HepG2 (cell line): ENCODE results near the gene ADAMTS2. TPM values are rescaled to one million over a fixed set of nuclear protein-coding genes. Genes with fewer than 3 reads are reported as not detected.

Experiments used
- ADNP ChIP-seq: sonication (generic); formaldehyde crosslinking; IDR thresholded peaks from 2 replicates; pipeline ENCODE4 v1.4.0; 2020; ENCODE audit warnings: missing genetic modification reagents
- ARID2 ChIP-seq: sonication (generic); formaldehyde crosslinking; IDR thresholded peaks from 2 replicates; pipeline ENCODE4 v1.8.1; 2022; ENCODE audit warnings: mild to moderate bottlenecking, missing genetic modification reagents, borderline replicate concordance
- ATRX ChIP-seq: sonication (generic); formaldehyde crosslinking; IDR thresholded peaks from 2 replicates; pipeline ENCODE4 v1.4.0; 2020; ENCODE audit warnings: missing genetic modification reagents, borderline replicate concordance
- ISX ChIP-seq: sonication (generic); formaldehyde crosslinking; conservative IDR thresholded peaks from 2 replicates; pipeline ENCODE4 v1.5.0; 2020; ENCODE audit warnings: missing genetic modification reagents
- MTERF4 ChIP-seq: sonication (generic); formaldehyde crosslinking; IDR thresholded peaks from 2 replicates; pipeline ENCODE4 v1.8.0; 2023; ENCODE audit warnings: mild to moderate bottlenecking, missing genetic modification reagents
- NFE2 ChIP-seq: sonication (generic); formaldehyde crosslinking; IDR thresholded peaks from 2 replicates; pipeline ENCODE4 v1.4.0; 2020; ENCODE audit warnings: missing genetic modification reagents
- POLR2A ChIP-seq, 2 experiments: IDR thresholded peaks; 2 replicates each; pipeline ENCODE4 v1.6.1; 2011; ENCODE audit warnings: low read depth in 2 of 2, low read length in 2 of 2, mild to moderate bottlenecking in 1 of 2, moderate library complexity in 1 of 2; ENCODE audit not compliant: insufficient read depth in 1 of 2
- PREB ChIP-seq: sonication (generic); formaldehyde crosslinking; IDR thresholded peaks from 2 replicates; pipeline ENCODE4 v1.4.0; 2020; ENCODE audit warnings: missing genetic modification reagents
- SAFB2 ChIP-seq: sonication (generic); formaldehyde crosslinking; IDR thresholded peaks from 2 replicates; pipeline ENCODE4 v1.5.1; 2020; ENCODE audit warnings: missing genetic modification reagents, low read depth, mild to moderate bottlenecking, borderline replicate concordance
- SCMH1 ChIP-seq: sonication (generic); formaldehyde crosslinking; IDR thresholded peaks from 2 replicates; pipeline ENCODE4 v1.9.0; 2021; ENCODE audit warnings: missing genetic modification reagents, mild to moderate bottlenecking, borderline replicate concordance
- TBX3 ChIP-seq: fragments of 450-650 bp; IDR thresholded peaks from 2 replicates; pipeline ENCODE4 v1.6.1; 2017; ENCODE audit warnings: antibody characterized with exemption, mild to moderate bottlenecking, inconsistent platforms, borderline replicate concordance
- TOPORS ChIP-seq: sonication (generic); formaldehyde crosslinking; IDR thresholded peaks from 2 replicates; pipeline ENCODE4 v1.8.0; 2023; ENCODE audit warnings: mild to moderate bottlenecking, missing genetic modification reagents
- ZNF20 ChIP-seq: sonication (generic); formaldehyde crosslinking; IDR thresholded peaks from 2 replicates; pipeline ENCODE4 v1.4.0; 2020; ENCODE audit warnings: mild to moderate bottlenecking, moderate library complexity, missing genetic modification reagents
- ZNF232 ChIP-seq: sonication (generic); formaldehyde crosslinking; IDR thresholded peaks from 2 replicates; pipeline ENCODE4 v1.4.0; 2020; ENCODE audit warnings: missing genetic modification reagents, borderline replicate concordance
- ZNF256 ChIP-seq: sonication (generic); formaldehyde crosslinking; conservative IDR thresholded peaks from 2 replicates; pipeline ENCODE4 v1.4.0; 2020; ENCODE audit warnings: missing genetic modification reagents
- ZNF274 ChIP-seq: sonication (generic); formaldehyde crosslinking; IDR thresholded peaks from 2 replicates; pipeline ENCODE4 v1.5.1; 2020; ENCODE audit warnings: mild to moderate bottlenecking, missing genetic modification reagents
- ZNF33A ChIP-seq: sonication (generic); formaldehyde crosslinking; IDR thresholded peaks from 2 replicates; pipeline ENCODE4 v1.5.1; 2020; ENCODE audit warnings: missing genetic modification reagents, mild to moderate bottlenecking, moderate library complexity, borderline replicate concordance
- ZNF562 ChIP-seq: sonication (generic); formaldehyde crosslinking; IDR thresholded peaks from 2 replicates; pipeline ENCODE4 v1.8.0; 2022; ENCODE audit warnings: missing genetic modification reagents, borderline replicate concordance
- ZNF572 ChIP-seq: sonication (generic); formaldehyde crosslinking; IDR thresholded peaks from 2 replicates; pipeline ENCODE4 v1.5.1; 2020; ENCODE audit warnings: mild to moderate bottlenecking, missing genetic modification reagents
- ZNF703 ChIP-seq: sonication (generic); formaldehyde crosslinking; IDR thresholded peaks from 2 replicates; pipeline ENCODE4 v1.5.1; 2020; ENCODE audit warnings: missing genetic modification reagents, mild to moderate bottlenecking, moderate library complexity, borderline replicate concordance
- ZNF768 ChIP-seq: sonication (generic); formaldehyde crosslinking; IDR thresholded peaks from 2 replicates; pipeline ENCODE4 v1.4.0; 2020; ENCODE audit warnings: missing genetic modification reagents
- polyA plus RNA-seq, 8 experiments: library from polyadenylated mRNA; depleted of rRNA in 3 of 8; stranded (reverse) in 7 of 8; unstranded in 1 of 8; fragments of >200 nt; fragmentation: Illumina TruSeq in 4 of 8; extraction: Trizol in 4 of 8; gene quantifications; 2 replicates each; pipeline versions ENCODE4 v1.2.1 to v1.2.3, GENCODE V29; 2011 to 2016; ENCODE audit warnings: low read depth in 4 of 8, missing spikeins in 1 of 8, mixed read lengths in 1 of 8; ENCODE audit not compliant: insufficient read depth in 1 of 8
- total RNA-seq, 5 experiments: library from RNA; depleted of rRNA; stranded (reverse); fragments of >200 nt; fragmentation: Illumina TruSeq; extraction: Trizol; gene quantifications; 2 replicates each; pipeline ENCODE4 v1.2.3, GENCODE V29; 2016; ENCODE audit warnings: low read depth in 1 of 5
- TF ChIP-seq, protein P1 (sequence below): sonication (generic); formaldehyde crosslinking; IDR thresholded peaks from 2 replicates; pipeline ENCODE4 v1.5.1; 2020; ENCODE audit warnings: missing genetic modification reagents, mild to moderate bottlenecking, borderline replicate concordance
- TF ChIP-seq, protein P2 (sequence below): sonication (generic); formaldehyde crosslinking; IDR thresholded peaks from 2 replicates; pipeline ENCODE4 v1.4.0; 2020; ENCODE audit warnings: missing genetic modification reagents
- TF ChIP-seq, protein P3 (sequence below): sonication (generic); formaldehyde crosslinking; IDR thresholded peaks from 2 replicates; pipeline ENCODE4 v1.4.0; 2020; ENCODE audit warnings: missing genetic modification reagents; ENCODE audit errors: not compliant biosample characterization

ADAMTS2 gene
- total and polyA plus RNA-seq, 2 of the 13 experiments (the other 11 are each of a cell fraction or from before 2014, with no cell fraction given) = 0.24 to 3.5 TPM

DNA sequence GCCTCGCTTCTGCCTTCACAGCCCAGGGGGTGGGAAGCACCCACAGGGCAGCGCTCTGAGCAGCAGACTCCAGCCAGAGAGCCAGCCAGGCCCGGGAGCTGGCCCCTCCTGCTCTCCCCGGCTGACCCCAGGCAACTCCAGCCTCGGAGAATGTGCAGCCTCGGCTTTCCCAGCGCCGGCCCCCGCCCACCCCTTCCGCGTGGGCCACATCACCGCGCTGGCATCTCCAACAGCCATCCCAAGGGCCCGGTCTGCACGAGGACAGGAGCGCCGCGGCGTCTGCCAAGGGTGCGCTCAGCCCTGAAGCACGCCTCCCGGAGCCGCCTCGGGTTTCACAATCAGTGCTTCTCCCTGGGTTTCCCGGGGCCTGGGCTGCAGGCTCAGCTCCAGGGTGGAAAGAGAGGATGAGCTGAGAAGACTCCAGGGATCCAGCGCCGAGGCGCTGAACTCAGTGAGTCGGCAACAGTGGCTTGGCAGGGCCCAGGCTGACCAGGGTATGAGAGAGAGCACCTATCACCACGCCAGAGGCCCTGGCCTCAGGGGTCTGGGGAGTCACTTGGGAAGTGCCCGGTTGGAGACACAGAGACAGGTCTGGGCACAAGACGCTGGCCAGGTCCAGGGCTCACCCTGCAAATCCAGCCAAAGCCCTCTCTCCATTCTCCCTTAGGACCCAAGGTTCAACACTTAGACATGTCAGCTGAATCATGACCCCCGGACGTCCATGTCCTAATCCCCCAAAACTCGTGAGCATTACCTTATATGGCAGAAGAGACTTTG lies 79.6 kb downstream of the ADAMTS2 start (continued):
- TF ChIP-seq PREB (CRISPR knock-in tag) (no peak), NFE2 (no peak), ZNF33A (CRISPR knock-in tag) (no peak), ZNF256 (CRISPR knock-in tag) (peak; percentile 75; the same call in 1 of the 2 replicates), ZNF703 (CRISPR knock-in tag) (no peak), TOPORS (CRISPR knock-in tag) (no peak), POLR2A (IDR thresholded peaks at IDR 0.05; ENCODE audit: insufficient read depth in 1 of 2, low read depth in 2 of 2, low read length in 2 of 2) (no peak), SCMH1 (CRISPR knock-in tag) (no peak), ZNF562 (no peak), ZNF232 (CRISPR knock-in tag) (no peak), ISX (CRISPR knock-in tag) (no peak), ATRX (CRISPR knock-in tag) (no peak), ADNP (CRISPR knock-in tag) (no peak), ARID2 (CRISPR knock-in tag) (no peak), ZNF768 (CRISPR knock-in tag) (no peak), SAFB2 (CRISPR knock-in tag) (no peak), ZNF20 (CRISPR knock-in tag) (no peak), MTERF4 (CRISPR knock-in tag) (no peak), ZNF274 (CRISPR knock-in tag) (no peak), TBX3 (no peak), ZNF572 (CRISPR knock-in tag) (no peak)
- TF ChIP-seq, protein P1, sequence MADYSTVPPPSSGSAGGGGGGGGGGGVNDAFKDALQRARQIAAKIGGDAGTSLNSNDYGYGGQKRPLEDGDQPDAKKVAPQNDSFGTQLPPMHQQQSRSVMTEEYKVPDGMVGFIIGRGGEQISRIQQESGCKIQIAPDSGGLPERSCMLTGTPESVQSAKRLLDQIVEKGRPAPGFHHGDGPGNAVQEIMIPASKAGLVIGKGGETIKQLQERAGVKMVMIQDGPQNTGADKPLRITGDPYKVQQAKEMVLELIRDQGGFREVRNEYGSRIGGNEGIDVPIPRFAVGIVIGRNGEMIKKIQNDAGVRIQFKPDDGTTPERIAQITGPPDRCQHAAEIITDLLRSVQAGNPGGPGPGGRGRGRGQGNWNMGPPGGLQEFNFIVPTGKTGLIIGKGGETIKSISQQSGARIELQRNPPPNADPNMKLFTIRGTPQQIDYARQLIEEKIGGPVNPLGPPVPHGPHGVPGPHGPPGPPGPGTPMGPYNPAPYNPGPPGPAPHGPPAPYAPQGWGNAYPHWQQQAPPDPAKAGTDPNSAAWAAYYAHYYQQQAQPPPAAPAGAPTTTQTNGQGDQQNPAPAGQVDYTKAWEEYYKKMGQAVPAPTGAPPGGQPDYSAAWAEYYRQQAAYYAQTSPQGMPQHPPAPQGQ = no peak
- TF ChIP-seq, protein P2, sequence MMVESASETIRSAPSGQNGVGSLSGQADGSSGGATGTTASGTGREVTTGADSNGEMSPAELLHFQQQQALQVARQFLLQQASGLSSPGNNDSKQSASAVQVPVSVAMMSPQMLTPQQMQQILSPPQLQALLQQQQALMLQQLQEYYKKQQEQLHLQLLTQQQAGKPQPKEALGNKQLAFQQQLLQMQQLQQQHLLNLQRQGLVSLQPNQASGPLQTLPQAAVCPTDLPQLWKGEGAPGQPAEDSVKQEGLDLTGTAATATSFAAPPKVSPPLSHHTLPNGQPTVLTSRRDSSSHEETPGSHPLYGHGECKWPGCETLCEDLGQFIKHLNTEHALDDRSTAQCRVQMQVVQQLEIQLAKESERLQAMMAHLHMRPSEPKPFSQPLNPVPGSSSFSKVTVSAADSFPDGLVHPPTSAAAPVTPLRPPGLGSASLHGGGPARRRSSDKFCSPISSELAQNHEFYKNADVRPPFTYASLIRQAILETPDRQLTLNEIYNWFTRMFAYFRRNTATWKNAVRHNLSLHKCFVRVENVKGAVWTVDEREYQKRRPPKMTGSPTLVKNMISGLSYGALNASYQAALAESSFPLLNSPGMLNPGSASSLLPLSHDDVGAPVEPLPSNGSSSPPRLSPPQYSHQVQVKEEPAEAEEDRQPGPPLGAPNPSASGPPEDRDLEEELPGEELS (CRISPR knock-in tag) = no peak
- TF ChIP-seq, protein P3, sequence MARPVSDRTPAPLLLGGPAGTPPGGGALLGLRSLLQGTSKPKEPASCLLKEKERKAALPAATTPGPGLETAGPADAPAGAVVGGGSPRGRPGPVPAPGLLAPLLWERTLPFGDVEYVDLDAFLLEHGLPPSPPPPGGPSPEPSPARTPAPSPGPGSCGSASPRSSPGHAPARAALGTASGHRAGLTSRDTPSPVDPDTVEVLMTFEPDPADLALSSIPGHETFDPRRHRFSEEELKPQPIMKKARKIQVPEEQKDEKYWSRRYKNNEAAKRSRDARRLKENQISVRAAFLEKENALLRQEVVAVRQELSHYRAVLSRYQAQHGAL (CRISPR knock-in tag) = no peak
